Activated T-helper 1 cell treated with anti-CD3 and anti-CD28 coated beads, Interleukin-2, amount 50 U/mL, for 16 hours (primary cell): ENCODE measurements around the gene VSTM1.
"Not testable (repeated sequence)": the region's sequence is repeated elsewhere in the genome, so short reads cannot be mapped to it uniquely, and the experiment has no call there.

Source experiments
- DNase-seq, 2 donors: peaks; one replicate each; pipeline ENCODE4 v3.0.0-alpha.2; 2020; ENCODE audit warnings: low read depth in 1 of 2, low spot score in 1 of 2

VSTM1 gene, protein sequence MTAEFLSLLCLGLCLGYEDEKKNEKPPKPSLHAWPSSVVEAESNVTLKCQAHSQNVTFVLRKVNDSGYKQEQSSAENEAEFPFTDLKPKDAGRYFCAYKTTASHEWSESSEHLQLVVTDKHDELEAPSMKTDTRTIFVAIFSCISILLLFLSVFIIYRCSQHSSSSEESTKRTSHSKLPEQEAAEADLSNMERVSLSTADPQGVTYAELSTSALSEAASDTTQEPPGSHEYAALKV

GRCh38 chr19:54063350-54064116 is at the start of gene VSTM1:
VSTM1 (minus strand) TSS chr19:54063897; CDS start chr19:54063777, 120 bp downstream.
- DNase-seq = no peak

DNA sequence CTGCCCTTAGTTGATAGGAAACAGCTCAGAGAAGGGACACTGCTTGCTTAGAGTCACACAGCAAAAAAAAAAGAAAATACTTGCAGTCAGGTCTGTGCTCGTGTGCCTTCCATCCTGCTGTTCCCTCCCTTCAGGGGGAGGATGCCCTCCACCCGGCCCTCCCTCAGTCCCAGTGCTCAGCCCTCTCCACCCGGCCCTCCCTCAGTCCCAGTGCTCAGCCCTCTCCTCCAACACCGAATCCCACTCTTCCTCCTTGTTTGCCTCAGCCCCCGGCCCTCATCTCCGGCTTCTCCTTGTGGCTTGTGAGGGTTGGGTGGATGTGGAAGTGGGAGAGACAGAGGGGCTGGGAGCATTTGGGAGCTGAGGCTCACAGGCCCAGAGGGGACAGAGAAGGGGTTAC is 46.0 kb upstream of the VSTM1 start:
- DNase-seq = no peak

GRCh38 chr19:54108496-54108895 is 44.8 kb upstream of the VSTM1 start:
- no peak for DNase-seq

DNA sequence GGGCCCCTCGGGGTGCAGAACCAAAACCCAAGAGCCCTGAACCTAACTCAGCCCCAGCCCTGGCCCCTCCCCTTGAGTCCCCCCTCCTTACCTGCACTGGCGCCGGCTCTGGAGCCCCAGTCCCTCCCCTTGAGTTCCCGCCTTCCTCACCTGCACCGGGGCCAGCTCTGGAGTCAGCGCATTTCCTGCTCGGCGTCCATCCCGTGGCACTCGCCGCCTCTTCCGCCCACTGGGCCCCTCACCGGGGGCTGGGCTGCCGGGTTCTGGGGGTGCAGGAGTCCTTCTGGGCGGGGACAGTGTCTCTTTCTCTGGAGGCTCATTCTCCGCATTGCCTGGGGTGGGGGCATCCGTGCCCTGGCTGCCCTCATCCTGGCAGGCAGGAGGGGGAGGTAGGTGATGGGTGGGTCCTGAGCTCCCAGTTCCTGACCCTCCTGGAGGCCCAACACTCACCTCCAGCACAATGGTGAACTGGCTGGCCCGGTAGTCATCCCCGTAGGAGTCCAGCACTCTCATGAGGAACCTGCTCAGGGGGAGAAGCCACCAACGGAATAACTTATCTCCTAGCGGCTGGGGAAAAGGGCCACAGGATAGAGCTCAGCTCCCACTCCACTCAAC is 44.3 kb upstream of the VSTM1 start:
- DNase-seq = no peak

GRCh38 chr19:54106716-54107115 is 43.0 kb upstream of the VSTM1 start:
- DNase-seq = no peak

DNA sequence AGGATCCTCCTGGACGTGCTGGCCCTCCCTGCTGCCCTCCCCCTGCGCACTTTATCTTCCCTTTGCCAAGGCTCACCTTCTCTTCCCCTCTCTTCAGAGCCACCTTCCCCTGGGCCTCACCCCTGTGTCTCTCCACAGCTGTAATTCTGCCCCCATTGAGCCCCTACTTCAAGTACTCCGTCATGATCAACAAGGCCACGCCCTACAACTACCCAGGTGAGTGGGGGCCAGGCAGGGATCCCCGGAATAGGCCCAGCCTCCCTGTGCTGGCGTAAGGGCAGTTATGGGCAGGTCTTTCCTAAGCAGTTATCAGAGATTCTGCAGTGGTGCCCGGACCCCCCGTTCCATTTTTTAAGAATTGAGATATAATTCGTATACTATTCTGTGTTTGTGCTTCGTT is 42.1 kb upstream of the VSTM1 start:
- DNase-seq = no peak

DNA sequence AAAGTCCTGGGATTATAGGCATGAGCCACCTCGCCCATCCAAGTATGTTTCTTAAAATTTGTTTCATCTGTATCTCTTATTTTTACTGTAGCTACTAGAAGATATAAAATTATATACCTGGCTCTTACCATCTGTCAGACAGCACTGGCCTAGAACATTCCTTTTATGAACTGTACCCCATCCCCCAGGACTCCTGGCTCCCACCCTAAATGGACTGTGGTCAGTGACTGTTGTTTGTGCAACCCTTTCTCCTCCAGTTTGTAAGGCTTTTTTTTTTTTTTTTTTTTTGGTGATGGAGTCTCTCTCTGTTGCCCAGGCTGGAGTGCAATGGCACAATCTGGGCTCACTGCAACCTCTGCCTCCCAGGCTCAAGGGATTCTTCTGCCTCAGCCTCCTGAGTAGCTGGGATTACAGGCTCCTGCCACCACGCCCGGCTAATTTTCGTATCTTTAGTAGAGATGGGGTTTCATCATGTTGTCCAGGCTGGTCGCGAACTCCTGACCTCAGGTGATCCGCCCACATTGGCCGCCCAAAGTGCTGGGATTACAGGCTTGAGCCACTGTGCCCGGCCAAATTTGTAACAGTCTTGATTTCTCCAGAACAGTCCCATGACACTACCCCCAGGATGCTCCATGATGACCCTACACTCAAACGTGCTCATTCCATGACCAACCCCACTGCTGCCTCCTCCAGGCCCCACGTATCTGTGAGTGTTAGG is 41.5 kb upstream of the VSTM1 start:
- DNase-seq = no peak

DNA sequence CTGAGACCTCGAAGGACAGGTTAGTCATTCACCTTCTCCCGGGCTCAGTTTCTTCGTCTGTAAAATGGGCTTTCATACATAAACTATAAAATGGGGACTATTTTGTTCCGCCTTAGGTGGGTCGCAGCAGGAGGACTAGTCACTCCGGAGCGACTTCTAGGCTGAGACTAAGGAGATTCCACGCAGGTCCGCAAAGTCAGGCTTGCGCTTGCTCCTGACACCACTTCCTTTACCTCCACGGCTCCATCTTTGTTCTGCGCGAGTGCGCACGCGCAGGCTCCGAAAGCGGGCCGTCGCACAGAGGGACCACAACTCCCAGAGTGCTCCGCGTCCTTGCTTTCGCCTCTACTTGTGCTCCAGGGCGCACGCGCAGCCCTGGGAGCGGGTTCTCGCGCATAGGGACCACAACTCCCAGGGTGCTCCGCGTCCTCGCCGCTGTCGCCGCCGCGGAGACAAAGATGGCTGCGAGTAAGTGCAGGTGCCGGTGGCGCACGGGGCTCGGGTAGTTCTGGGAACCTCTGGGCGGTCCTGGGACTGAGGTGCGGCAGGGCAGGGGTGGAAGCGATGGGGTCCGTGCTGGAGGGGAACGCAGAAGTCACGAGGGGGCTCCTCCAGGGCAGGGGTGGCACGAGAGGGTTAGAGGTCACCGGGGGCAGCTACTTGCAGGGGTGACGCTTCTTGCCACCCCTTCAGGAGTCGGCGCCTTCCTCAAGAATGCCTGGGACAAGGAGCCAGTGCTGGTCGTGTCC is 38.9 kb upstream of the VSTM1 start, which contains the start of gene NDUFA3:
TSS of gene NDUFA3 (plus strand) at position 435 of the 749 bp plus-strand sequence. CDS start at position 459, 24 bp downstream.
- DNase-seq = peak; percentile 94 to 97

DNA sequence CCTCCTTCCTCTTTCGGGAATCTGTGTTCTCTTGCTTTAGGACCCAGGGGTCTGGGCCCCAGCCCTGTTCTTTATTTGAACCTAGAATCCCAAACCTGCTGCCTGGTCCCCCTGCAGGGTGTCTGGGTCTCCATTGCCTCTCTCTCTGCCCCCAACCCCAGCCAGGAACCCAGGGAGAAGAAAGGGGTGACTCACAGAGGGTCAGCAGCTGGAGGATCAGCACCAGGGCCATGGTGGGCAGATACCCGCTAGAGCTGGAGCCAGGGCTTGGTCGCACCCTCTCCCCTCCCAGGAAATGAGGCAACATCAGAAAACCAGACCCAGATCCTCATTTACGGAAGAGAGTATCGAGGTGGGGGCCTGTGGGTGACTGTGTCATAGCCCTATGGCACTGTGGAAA is 36.9 kb upstream of the VSTM1 start, which contains the start of gene OSCAR:
TSS of gene OSCAR (minus strand) at position 243 of the 400 bp plus-strand sequence. CDS start at position 232, 11 bp downstream.
- no peak for DNase-seq

DNA sequence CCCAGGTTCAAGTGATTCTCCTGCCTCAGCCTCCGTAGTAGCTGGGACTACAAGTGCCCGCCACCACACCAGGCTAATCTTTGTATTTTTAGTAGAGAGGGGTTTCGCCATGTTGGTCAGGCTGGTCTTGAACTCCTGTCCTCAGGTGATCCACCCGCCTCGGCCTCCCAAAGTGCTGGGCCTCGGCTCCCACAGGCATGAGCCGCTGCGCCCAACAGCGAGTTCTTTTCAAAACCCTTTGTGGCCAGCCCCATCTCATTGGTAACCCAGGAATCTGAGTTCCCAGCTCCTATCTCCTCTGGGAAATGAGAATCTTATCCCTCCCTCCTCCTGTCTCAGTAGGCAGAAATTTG is 36.2 kb upstream of the VSTM1 start:
- not testable (repeated sequence) for DNase-seq

GRCh38 chr19:54099190-54099902 is 35.6 kb upstream of the VSTM1 start:
- DNase-seq = no peak

GRCh38 chr19:54096617-54097106 is 33.0 kb upstream of the VSTM1 start:
- DNase-seq = no peak

- peak in 1 of 2 donors; percentile 33 for DNase-seq
Observed at GRCh38 chr19:54095859-54096616, 32.3 kb upstream of the VSTM1 start.

- DNase-seq = no peak
Observed at GRCh38 chr19:54095136-54095858, 31.6 kb upstream of the VSTM1 start.

DNA sequence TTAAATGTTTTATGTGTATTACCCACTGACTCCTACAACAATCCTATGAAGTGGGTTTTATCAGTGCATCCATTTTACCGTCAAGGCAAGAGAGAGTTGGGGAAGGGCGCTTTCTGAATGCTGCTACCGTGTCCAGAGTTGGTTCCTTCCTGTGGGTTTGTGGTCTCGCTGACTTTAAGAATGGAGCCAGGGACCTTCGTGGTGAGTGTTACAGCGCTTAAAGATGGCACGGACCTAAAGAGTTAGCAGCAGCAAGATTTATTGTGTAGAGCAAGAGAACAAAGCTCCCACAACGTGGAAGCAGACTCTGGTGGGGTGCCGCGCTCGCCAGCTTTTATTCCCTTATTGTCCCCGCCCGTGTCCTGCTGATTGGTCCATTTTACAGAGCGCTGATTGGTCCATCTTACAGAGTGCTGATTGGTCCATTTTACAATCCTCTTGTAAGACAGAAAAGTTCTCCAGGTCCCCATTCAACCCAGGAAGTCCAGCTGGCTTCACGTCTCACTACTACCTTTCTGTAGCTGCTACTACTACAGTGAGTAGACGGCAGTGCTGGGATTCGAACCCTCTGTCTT is 30.8 kb upstream of the VSTM1 start:
- DNase-seq = no peak

GRCh38 chr19:54084410-54084809 is 20.7 kb upstream of the VSTM1 start:
- no peak for DNase-seq

DNA sequence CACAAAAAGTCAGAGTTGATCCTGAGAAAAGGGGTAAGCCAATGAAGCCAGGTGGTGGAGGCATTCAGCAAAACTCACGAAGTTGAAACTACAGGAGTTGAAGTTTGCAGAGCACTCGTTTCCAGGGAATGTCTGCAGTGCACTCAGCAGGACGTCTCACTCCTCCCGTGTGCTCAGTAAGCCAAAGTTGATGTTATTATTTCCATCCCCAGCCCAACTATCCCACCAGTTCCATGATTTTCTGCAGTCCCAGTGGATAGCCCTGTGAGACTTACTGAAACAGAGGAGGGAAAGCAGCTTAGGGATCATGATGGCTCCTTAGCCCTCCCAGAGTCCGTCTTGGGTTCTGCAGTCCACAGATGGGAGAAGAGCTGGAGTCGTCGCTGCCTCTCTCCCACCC is 17.3 kb upstream of the VSTM1 start, which contains the start of gene TARM1:
TSS of gene TARM1 (minus strand) at position 334 of the 400 bp plus-strand sequence. CDS start at position 309, 25 bp downstream.
- DNase-seq = no peak

DNA sequence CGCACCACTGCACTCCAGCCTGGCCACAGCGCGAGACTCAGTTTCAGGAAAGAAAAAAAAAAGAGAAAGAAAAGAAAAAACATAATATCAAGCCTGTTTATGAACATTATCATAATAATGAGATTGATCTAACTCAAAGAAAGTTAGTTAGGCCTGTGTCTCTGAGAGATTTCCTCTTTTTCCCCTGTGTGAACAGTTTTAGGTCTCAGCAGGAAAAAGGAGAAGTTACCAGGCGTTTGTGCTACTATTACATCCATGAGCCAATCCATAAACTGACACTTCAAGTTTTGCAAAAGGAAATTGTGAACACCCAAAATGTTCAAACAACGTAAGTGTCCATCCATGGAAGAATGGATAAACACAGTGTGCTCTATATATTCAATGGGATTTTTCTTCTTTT is 13.6 kb upstream of the VSTM1 start:
- DNase-seq = no peak
